Measurements from ENCODE around the gene ADM2. TPM values are rescaled to one million over a fixed set of nuclear protein-coding genes. Genes with fewer than 3 reads are reported as not detected.
"Not testable (repeated sequence)": the region's sequence is repeated elsewhere in the genome, so short reads cannot be mapped to it uniquely, and the experiment has no call there.

Gene ADM2
- total RNA-seq, 1 experiment from 2014 or later: 13.6 TPM

DNA sequence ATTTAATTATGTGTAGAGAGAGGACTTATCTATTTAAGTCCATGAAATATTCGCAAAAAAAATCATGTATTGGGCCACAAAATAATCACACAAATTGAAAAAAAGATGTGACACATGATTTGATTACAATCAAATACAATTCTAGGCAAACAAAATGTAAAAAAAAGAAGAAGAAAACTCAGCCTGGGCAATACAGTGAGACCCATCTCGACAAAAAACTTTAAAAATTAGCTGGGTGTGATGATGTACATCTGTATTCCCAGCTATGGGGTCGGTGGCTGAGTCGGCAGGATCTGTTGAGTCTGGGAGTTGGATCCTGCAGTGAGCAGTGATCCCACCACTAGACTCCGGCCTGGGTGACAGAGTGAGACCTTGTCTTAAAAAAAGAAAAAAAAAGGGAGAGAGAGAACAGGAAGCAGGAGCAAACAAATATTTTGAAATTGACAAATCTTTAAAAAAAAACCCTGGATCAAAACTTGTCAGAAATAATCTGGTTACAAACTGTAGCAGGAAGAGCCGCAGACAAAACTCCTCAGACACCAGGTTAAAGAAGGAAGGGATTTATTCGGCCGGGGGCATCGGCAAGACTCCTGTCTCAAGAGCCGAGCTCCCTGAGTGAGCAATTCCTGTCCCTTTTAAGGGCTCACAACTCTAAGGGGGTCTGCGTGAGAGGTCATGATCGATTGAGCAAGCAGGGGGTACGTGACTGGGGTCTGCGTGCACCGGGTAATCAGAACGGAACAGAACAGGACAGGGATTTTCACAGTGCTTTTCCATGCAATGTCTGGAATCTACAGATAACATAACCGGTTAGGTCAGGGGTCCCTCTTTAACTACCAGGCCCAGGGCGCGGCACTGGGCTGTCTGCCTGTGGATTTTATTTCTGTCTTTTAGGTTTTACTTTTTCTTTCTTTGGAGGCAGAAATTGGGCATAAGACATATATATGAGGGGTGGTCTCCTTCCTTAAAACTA is 51.8 kb downstream of the ADM2 start:
- TSS peak; percentile 18 for BruUV-seq (replicated peaks)
- peak overlapping the region; percentile 98 for H3K27ac Mint-ChIP-seq (ENCODE audit: unreplicated experiment)
- H3K27me3 Mint-ChIP-seq (ENCODE audit: unreplicated experiment): no peaks in the 10 kb centered on the region

DNA sequence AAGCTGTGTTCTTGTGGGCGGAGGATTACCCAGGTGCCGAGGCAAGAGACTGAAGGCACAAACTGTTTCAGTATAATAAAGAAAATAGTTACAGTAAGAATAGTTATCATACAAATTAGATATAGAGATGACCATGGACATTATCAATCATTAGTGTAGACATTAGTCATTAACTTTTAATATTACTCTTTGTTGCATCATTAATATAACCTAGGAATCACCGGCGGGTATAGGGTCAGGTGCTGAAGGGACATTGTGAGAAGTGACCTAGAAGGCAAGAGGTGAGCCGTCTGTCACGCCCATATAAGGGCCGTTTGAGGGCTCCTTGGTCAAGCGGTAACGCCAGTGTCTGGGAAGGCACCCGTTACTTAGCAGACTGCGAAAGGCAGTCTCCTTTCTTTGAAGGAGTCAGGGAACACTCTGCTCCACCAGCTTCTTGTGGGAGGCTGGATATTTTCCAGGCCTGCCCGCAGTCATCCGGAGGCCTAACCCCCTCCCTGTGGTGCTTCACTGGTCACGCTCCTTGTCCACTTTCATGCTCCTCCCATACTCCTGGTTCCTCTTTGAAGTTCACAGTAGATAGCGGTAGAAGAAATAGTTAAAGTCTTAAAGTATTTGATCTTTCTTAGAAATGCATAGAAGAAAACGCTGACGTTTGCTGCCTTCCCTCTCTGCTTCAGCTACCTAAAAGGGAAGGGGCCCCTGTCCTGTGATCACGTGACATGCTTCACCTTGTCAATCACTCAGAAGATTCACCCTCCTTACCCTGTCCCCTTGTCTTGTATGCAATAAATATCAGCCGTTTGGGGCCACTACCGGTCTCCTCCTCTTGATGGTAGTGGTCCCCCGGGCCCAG is 52.7 kb downstream of the ADM2 start:
- CTCF ChIA-PET: interaction anchor here (0.7 to 1.9 kb wide), 2 partner anchors 72 to 87 kb away, joined by 5 to 6 read pairs; no protein-coding TSS in a partner anchor
- BruUV-seq (replicated peaks); H3K9me3 Mint-ChIP-seq (ENCODE audit: low read depth, unreplicated experiment); intact Hi-C loops (cut with micrococcal nuclease; ENCODE audit: unreplicated experiment); H3K27me3 Mint-ChIP-seq (ENCODE audit: unreplicated experiment): not testable (repeated sequence)
- Mint-ChIP-seq H3K4me3 (ENCODE audit: low read depth, unreplicated experiment) (peak overlapping the region; percentile 90), H3K4me1 (ENCODE audit: low read depth, unreplicated experiment) (peaks cover 39% of the 10 kb centered on the region), H3K27ac (ENCODE audit: unreplicated experiment) (peak overlapping the region; percentile 98), H3K36me3 (ENCODE audit: insufficient read depth, unreplicated experiment) (peaks cover 69% of the 10 kb centered on the region)
- DNase-seq: peak; percentile 40

More for the DNA sequence above, 51.8 kb downstream of the ADM2 start:
- no peak for DNase-seq
- TF ChIP-seq, protein P1, sequence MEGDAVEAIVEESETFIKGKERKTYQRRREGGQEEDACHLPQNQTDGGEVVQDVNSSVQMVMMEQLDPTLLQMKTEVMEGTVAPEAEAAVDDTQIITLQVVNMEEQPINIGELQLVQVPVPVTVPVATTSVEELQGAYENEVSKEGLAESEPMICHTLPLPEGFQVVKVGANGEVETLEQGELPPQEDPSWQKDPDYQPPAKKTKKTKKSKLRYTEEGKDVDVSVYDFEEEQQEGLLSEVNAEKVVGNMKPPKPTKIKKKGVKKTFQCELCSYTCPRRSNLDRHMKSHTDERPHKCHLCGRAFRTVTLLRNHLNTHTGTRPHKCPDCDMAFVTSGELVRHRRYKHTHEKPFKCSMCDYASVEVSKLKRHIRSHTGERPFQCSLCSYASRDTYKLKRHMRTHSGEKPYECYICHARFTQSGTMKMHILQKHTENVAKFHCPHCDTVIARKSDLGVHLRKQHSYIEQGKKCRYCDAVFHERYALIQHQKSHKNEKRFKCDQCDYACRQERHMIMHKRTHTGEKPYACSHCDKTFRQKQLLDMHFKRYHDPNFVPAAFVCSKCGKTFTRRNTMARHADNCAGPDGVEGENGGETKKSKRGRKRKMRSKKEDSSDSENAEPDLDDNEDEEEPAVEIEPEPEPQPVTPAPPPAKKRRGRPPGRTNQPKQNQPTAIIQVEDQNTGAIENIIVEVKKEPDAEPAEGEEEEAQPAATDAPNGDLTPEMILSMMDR (IDR thresholded peaks at IDR 0.05; ENCODE audit: unreplicated experiment): no peak
- intact Hi-C loops (cut with micrococcal nuclease; ENCODE audit: unreplicated experiment): no loop called here
- H3K4me1 Mint-ChIP-seq (ENCODE audit: low read depth, unreplicated experiment): peaks cover 31% of the 10 kb centered on the region
- CTCF ChIA-PET: interaction anchor here (1.5 to 1.9 kb wide), 2 partner anchors 30 to 88 kb away, joined by 5 to 6 read pairs; partner anchors contain the start of gene SYCE3
- H3K9me3 Mint-ChIP-seq (ENCODE audit: low read depth, unreplicated experiment): no peaks in the 10 kb centered on the region
- peak overlapping the region; percentile 90 for H3K4me3 Mint-ChIP-seq (ENCODE audit: low read depth, unreplicated experiment)
- H3K36me3 Mint-ChIP-seq (ENCODE audit: insufficient read depth, unreplicated experiment): peaks cover 72% of the 10 kb centered on the region

DNA sequence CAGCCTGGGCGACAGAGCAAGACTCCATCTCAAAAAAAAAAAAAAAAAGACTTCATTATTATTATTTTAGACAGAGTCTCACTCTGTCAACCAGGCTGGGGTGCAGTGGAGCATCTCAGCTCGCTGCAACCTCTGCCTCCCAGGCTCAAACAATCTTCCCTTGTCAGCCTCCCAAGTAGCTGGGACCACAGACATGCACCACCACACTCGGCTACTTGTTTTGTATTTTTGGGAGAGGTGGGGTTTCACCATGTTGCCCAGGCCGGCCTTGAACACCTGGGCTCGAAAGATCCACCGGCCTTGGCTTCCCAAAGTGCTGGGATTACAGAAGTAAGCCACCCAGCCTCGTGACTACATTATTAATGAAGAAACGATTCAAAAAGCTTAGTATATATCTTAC is 53.8 kb downstream of the ADM2 start:
- CTCF ChIA-PET: interaction anchor here (0.7 kb wide), 2 partner anchors 47 to 71 kb away, joined by 3 to 5 read pairs; no protein-coding TSS in a partner anchor
- Mint-ChIP-seq H3K27me3 (ENCODE audit: unreplicated experiment) (no peaks in the 10 kb centered on the region), H3K27ac (ENCODE audit: unreplicated experiment) (no peak overlapping the region), H3K4me1 (ENCODE audit: low read depth, unreplicated experiment) (peaks cover 49% of the 10 kb centered on the region), H3K36me3 (ENCODE audit: insufficient read depth, unreplicated experiment) (peaks cover 66% of the 10 kb centered on the region), H3K4me3 (ENCODE audit: low read depth, unreplicated experiment) (no peak overlapping the region), H3K9me3 (ENCODE audit: low read depth, unreplicated experiment) (no peaks in the 10 kb centered on the region)
- no peak for DNase-seq
- BruUV-seq (replicated peaks): no TSS peak
- intact Hi-C loops (cut with micrococcal nuclease; ENCODE audit: unreplicated experiment): no loop called here
- TF ChIP-seq, protein P1 (IDR thresholded peaks at IDR 0.05; ENCODE audit: unreplicated experiment): no peak

Other genes starting within 250 kb of the ADM2 start
- gene TUBGCP6, start 236.5 kb upstream of the ADM2 start, total RNA-seq (2022): 49.7 and 54.7 TPM in 2 replicates
- gene HDAC10, start 230.3 kb upstream of the ADM2 start, total RNA-seq (2022): 52.9 and 69.2 TPM in 2 replicates
- 21.1 and 27.5 TPM in 2 replicates for gene MAPK12, start 219.9 kb upstream of the ADM2 start, total RNA-seq (2022)
- gene MAPK11, start 211.2 kb upstream of the ADM2 start, total RNA-seq (2022): 14.3 and 23.7 TPM in 2 replicates
- gene PLXNB2, start 173.9 kb upstream of the ADM2 start, total RNA-seq (2022): 298 and 337 TPM in 2 replicates
- gene DENND6B, start 154.5 kb upstream of the ADM2 start, total RNA-seq (2022): 13.2 and 19.0 TPM in 2 replicates
- gene PPP6R2, start 138.2 kb upstream of the ADM2 start, total RNA-seq (2022): 47.1 and 50.0 TPM in 2 replicates
- 102 and 104 TPM in 2 replicates for gene SBF1, start 6.5 kb upstream of the ADM2 start, total RNA-seq (2022)
- gene MIOX, start 5.3 kb downstream of the ADM2 start, total RNA-seq (2022): 0.45 TPM in 1 of 2 replicates, not detected in the other
- 85.2 and 87.1 TPM in 2 replicates for gene LMF2, start 26.2 kb downstream of the ADM2 start, total RNA-seq (2022)
- gene NCAPH2, start 26.7 kb downstream of the ADM2 start, total RNA-seq (2022): 73.2 and 92.0 TPM in 2 replicates
- 3.6 and 5.3 TPM in 2 replicates for gene SCO2, start 44.1 kb downstream of the ADM2 start, total RNA-seq (2022)
- gene TYMP, start 48.5 kb downstream of the ADM2 start, total RNA-seq (2022): 44.1 and 62.2 TPM in 2 replicates
- gene KLHDC7B, start 64.4 kb downstream of the ADM2 start, total RNA-seq (2022): 1.6 and 3.0 TPM in 2 replicates
- gene SYCE3, start 81.4 kb downstream of the ADM2 start, total RNA-seq (2022): not detected in 2 replicates
- 72.6 and 77.0 TPM in 2 replicates for gene CPT1B, start 96.9 kb downstream of the ADM2 start, total RNA-seq (2022)
- 80.9 and 83.2 TPM in 2 replicates for gene CHKB, start 101.3 kb downstream of the ADM2 start, total RNA-seq (2022)
- gene MAPK8IP2, start 119.2 kb downstream of the ADM2 start, total RNA-seq (2022): 2.9 and 3.1 TPM in 2 replicates
- gene ARSA, start 146.6 kb downstream of the ADM2 start, total RNA-seq (2022): 39.4 and 40.2 TPM in 2 replicates
- gene SHANK3, start 191.3 kb downstream of the ADM2 start, total RNA-seq (2022): 2.1 and 2.5 TPM in 2 replicates